IPS DF 4.7 (cell line): Measurements from ENCODE around the gene PAK5.

Experiments used
- DNase-seq: peaks from one replicate; pipeline ENCODE4 v3.0.0-alpha.2; 2013; ENCODE audit warnings: low spot score; ENCODE audit errors: extremely low read depth

Gene PAK5

DNA sequence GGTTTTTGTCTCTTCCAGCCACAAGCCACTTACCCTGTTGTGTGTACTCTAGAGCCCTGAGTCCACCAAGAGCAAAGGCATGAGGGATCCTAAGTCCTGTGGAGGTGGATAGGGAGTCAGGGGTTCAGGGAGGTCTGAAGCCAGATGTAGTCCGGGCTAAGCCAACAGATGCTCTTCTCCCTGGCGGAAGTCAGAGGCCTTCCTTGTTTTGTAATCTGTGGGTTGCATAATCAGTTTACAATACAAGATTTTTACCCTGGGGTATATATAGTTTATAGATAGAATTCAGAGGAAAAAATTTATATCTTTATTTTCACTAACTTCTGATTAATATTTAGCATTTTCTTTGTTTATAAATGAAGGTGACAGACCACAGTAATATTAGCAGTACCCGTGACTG lies 315.2 kb downstream of the PAK5 start:
- DNase-seq: no peak

DNA sequence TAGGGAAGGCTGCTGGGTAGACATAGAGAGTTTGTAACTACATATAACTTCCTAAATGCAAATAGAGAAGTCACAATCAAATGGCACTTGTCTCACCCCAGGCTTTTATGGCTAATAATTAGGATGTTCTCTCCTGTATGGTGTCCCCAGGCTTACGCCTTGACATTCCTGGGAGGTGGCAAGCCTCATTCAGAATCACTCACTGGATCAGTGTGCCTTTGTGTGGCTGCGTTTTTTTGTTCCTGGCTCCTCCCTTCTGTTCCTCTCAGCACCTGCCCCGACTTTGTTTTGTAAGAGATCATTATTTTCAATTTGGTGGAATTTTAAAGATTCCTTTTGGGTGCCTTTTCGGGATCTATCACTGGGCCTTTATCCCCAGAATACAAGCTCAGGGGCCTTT lies 318.8 kb downstream of the PAK5 start:
- no peak for DNase-seq

DNA sequence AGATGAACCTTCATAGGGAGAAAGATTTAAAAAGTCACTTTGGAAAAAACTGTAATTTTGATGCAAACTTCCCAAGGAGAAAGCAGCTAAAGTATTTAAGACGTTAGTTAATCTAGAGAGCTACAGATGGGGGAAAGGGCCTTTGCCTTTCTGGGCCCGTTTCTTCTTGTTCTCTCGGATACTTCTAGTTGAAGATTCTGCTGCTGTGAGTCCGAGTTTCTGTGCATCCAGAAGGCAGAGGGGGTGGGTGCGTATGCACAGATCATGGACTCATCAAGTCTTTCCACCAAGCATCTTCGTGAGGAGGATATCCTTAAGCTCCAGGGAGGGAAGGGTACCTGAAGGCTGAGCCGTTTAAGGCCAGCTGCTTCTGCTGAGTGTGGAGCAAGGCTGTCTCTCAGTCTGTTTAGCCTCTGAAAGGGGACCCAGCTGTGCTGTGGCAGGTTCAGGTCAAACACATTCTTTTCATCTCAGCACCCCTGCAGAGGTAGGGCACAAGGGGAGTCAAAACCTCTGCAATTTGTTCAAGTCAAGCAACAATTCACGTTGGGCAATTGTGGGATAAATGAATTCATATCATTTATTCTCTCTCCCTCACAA lies 320.2 kb downstream of the PAK5 start:
- DNase-seq: no peak

DNA sequence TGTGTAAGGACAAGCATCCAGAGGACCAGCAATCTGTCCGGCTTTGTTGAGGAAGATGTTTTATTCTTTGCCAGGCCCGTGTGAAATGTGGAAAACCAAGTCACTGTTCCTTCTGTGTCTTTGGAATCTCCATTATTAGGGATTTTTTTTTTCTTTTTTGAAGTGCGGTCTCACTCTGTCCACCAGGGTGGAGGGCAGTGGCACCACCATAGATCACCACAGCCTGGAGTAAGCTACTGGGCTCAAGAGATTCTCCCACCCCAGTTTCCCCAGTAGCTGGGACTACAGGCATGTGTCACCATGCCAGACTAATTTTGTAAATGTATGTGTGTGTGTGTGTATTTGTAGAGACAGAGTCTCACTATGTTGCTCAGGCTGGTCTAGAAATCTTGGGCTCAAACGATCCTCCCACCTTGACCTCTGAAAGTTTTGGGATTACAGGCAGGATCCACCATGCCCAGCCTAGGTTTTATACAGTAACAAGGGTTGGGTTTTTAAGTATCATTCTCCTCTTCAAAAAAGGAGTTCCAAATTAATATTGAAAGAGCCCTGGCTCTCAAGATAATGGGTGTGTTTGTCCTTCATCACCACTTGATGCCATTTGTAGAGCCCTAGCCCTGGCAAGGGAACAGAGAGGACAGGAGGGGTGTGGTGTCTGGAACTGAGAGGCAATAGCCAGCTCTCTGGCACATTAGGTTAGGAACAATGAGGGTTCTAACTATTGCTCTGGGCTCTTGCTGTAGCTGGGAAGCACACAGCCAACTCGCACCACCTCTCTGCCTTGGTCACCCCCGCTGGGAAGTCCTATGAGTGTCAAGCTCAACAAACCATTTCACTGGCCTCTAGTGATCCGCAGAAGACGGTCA lies 321.3 kb downstream of the PAK5 start:
- no peak for DNase-seq

DNA sequence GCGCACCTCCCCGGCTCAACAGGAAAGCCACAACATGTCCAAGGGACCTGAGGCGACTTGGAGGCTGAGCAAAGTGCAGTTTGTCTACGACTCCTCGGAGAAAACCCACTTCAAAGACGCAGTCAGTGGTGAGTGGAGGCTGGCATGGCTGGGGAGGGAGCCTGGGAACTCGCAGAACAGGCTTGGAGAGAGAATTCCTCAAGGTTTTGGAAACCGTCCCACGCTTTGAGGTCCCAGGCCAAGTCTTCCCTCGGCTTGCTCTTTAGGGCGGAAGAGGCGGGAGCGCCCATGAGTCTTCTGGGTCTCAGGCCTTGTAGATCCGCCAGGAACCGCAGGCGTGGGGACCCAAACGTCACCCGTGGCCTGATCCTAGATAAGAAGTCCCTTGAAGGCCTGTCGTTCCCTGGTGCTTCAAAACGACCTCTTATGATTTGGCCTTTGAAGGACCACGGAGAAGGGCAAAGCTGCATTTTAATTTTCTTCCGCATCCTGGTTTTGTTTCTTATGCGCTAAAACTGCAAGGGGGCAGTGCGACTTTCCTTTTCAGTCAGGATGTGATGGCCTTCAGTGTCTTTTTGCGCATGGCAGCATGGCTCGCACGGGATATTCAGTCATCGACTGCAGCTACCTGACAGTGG lies 322.5 kb downstream of the PAK5 start:
- DNase-seq: no peak

DNA sequence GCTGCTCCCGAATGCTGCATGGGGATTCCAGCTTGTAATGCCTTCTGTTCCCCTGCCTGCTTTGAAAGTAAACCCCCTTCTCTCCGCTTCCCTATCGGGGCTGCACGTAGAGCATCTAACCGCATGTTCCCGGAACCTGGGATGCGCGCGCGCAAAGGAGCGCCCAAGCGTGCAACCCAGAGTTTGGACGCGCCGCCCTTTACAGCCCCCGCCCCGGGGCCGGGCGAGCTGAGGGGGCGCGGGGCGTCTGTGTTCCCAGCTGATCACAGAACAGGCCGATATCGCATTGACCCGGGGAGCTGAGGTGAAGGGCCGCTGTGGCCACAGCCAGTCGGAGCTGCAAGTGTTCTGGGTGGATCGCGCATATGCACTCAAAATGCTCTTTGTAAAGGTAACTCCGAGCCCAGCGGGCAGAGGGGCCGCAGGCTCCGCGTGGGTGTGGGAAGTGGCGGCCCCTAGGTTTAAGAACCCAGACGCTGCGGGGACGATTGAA lies 323.1 kb downstream of the PAK5 start:
- DNase-seq: no peak

DNA sequence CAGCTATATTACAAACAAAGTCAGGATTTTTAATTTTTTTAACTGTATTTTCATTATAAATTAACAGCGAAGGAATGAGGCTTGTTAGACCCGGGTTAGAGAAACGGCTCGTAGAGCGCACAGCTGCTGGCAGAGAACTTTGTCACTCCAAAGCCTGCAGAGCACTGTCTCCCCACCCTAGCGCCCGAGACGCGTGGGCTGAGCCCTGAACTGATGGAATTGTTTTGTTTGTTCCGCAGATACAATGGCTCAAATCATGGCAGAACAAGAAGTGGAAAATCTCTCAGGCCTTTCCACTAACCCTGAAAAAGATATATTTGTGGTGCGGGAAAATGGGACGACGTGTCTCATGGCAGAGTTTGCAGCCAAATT lies 323.7 kb downstream of the PAK5 start:
- no peak for DNase-seq

DNA sequence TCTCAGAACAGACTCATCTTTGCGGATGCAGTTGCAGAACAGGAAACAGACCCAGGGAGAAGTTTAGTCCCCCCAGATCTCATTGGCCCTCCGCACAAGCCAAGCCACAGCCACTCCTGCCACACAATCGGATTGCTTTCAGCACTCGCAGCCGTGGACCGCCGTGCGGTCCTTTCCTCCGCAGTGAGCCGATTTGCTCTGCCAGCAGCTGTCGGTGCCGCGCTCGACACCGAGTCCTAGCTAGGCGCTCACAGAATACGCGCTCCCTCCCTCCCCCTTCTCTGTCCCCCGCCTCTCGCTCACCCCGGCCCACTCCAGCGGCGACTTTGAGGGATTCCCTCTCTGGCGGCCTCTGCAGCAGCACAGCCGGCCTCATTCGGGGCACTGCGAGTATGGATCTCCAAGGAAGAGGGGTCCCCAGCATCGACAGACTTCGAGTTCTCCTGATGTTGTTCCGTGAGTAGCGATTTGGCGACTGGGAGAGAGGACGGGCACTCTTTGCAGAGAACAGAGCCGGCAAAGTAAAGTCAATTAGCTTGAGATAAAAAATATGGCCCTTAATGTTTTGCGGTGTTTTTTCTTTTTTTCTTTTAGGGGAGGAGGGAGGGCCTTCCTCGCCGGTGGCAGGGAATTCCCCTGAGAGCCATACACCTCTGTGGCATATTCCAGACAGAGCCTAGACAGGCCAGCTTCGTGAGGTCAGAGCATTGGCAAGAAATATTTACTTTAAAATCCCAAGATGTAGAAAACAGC lies 324.2 kb downstream of the PAK5 start, which contains the start of gene LAMP5:
TSS of gene LAMP5 (plus strand) at position 130 of the 753 bp plus-strand sequence. CDS start at position 393, 263 bp downstream.
- DNase-seq: no peak

DNA sequence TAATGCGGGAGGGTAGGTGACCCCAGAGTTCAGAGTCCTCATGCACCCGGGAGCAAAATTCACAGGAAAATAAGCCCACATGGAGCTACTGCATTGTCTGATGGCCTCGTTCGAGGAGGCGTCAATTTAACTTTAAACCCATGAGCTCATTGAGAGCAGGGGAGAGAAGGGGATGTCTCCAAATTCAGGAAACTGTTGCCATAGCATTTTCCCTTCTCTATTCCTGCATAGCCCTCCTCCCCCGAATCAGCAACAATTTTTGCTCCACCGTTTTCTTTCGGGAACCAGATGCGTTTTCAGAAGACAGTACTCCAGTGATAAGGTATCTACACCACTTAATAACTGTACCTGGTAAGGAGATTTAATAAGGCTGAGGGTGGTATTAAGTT lies 324.8 kb downstream of the PAK5 start:
- no peak for DNase-seq

DNA sequence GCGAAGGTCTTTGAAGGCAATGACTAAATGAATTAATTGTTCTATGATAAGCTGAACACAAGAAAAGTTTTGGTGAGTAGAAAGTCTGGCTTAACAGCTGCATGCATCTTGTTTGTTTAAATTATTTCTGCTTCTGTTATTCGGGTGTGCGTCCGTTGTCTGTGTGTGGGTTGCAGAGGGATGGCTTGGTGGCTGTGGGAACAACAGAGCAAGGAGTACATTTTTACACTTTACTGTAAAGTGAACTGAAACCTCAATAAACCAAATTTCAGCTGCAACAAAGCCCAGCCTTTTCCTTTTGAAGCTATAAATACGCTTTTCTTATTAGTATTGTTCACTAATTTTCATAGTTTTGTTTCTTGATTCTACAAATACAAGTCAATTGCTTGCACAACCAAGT lies 328.0 kb downstream of the PAK5 start:
- DNase-seq: no peak

DNA sequence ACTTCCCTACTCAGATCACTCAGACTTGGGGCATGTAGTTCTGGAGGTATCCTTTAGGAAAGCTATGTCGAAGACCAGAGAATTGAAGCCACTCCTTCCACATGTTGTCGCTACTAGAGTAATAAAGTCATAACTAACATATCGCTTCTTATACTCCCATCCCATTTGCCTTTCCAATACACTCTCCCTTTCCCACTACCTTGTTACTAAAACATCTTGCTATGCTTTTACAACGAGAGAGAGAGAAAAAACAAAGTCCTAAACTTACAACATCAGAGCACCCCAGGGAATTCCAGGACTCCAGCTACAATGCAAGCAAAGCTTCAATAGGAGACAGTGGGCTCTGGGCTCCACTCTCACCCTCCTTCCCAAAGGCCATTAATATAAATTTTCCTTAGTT lies 329.6 kb downstream of the PAK5 start:
- no peak for DNase-seq

DNA sequence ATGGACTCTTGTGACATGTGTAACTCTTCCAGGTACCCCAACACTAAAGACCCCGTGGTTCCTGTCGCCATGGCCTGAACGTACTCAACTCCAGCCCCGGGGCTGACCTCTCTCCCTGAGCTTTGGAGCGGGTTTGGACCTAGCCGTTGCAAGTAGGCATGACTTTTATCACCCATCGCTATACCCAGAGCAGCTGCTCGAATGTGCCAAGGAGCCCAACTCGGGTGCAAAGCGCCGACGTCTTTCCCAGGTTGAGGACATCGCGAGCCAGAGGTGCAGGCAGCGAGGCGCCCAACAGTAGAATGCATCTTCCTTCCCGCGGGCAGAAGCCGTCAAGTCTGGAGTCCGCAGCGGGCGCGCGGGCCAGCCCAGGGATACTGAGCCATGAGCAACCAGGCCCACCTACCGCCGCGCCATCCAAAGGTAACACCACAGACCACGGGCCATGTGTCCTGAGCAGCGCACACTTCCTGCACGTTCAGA lies 330.1 kb downstream of the PAK5 start:
- DNase-seq: no peak

DNA sequence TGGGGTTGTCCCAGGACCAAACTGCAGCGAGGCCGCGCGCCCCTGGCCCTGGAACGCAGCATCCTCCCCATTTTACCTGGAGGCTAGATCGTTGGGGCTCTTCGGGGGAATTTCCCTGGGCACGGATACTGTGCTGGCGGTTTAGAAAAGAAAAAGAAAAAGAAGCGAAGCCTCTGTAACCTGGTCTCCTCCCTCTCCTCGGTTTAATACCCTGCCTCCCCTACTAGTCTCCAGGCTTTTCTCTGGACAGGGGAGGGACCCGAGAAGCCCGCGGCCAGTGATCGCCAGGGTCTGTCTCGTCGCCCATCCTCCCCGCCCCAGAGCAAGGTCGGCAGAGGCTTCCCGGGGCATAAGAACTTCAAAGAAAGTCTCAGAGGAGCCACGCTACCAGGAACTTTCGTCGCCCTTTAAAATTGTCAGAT lies 330.6 kb downstream of the PAK5 start:
- DNase-seq: no peak

DNA sequence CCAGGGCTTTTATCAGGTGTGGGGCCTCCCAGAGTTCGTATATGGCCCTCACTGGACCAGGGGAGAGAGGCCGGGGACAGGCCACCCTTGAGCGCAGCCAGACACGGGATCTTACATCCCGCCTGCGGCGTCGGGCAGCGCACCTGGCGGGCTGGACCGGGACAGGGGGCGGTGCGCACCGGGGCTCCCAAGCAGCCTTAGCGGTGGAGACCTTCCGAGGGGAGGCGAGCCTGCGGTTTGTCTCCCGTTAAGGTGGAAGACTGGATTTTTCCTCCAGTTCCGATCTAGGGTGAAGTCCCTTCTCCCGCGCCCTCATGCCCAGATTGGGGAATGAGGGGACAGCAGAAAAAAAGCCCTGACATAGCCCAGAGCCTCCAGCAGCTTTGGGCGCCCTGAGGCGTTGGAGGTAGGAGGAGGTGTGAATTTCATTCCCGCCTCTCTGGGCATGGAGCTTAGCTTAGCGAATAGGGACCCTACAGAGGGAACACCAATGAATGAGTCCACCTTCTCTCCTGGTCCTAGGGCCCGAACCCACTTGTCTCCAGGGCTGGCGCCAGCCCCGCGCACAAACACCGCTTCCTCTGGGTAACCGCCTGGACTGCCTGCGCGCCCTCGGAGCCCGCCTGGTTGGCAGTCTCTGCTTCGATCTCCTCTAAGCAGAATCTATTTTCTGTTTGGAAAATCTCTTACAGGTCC lies 331.2 kb downstream of the PAK5 start:
- DNase-seq: no peak

DNA sequence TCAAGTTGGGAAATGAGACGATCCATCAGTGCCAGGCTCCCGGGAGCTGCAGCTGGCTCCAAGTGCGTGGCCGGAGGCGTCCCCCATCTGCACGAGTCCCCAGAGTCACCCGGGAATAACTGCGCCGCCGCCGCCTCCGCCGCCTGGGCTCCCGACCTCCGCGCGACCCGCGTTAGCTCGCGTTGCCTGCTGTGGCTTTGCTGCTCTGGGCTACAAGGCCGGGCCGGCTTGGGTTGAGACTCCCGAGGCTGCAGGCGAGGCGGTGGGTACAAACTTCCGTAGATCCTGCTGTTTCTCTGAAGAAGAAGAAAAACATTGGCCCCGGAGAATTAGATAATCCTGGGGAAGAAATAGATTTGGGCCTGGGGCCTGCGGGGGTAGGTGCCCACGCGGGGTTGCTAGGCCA lies 331.9 kb downstream of the PAK5 start:
- no peak for DNase-seq

DNA sequence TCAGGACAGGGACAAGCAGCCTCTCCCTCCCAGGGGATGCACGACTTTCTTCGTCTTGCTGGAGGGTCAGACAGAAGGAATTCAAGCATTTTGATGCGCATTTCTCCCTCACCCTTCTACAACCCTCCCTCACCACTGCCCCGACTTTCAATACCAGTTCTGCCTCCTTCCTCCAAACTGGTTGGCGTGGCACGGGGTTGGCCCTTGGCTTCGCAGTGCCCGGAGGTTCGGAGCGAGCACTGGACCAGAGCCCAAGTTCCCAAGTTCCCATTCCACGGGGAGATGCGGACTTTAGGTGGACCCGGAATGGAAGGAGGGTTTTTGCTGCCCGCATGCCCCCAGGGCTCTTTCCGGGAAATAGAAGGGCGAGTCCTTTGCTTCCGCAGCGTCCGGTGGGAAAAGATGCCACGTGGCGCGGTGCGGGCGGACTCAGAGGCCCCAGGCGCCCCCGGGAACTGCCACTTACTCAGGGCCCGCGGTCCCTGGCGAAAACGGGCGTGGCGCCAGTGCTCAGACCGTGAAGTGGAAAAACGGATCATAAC lies 332.5 kb downstream of the PAK5 start:
- DNase-seq: no peak

DNA sequence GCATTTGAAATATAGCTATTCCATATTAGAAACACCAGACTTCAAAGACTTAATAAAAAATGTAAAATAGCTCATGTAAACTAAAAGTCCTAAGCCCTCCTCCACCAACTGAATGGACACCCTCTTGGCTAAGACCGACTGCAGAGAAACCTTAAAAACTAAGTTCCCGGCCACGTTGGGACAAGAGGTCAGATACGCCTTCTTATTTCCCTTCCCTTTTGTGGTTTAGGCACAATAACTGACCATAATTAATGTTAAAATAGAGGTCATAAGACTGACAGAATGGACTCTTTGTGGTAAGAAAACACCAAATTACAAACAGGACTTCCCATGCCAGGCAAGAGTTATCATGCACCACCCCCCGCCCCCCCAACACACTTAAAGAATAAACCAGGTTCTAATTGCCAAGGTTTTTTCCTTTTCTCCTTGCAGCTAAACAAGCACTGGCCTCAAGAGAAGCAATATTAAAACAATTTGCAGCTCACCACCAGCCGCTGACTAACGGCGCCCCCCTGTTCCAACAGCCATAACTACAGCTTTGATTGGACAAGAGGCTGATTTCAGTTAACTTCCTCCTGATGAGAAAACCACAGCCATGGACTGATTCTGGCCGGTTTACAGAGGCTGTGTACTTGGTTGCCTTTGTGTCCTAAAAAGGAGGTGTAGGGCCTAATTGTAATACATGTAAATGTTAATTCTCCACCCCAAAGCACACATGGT lies 335.2 kb downstream of the PAK5 start:
- no peak for DNase-seq

DNA sequence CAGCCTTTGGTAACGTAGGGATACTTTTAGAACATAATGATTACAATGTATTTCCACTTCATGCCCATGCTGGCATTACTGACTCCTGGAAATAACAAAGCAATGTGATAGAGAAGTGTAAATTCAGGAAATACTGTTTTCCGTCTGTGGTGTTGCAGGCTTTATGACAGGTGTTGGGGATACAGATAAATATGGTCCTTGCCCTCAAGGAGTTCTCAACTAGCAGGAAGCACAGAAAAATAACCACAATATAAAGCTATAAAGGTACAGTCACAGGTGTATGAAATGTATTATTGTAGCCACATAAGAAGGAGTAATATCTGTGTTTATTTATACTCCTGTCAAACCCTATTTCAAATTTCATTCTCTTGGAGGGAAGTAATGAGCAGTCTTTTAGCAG lies 337.4 kb downstream of the PAK5 start:
- DNase-seq: no peak

DNA sequence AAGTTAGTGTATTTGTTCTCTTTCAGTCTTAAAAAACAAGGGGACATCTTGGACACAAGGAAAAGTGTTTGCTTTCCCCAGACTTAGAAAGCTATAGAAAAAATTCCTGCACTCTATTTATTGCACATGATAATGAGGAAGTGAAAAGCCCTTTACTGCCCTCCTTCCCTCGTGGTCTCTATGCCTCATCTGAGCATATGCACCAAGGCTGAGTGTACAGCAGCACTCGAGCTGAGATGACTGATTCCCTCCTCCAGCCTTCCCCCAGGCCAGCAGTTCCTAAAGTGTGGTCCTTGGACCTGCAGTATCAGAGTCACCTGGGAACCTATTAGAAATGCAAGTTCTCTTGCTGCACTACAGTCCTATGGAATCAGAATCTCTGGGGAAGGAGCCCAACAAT lies 338.8 kb downstream of the PAK5 start:
- DNase-seq: no peak
